GM19397 (cell line): ENCODE results near the gene TSHZ3.

ENCODE experiments used
- ATAC-seq: cut with Tn5 transposase; IDR thresholded peaks from one replicate; pipeline ENCODE4 v1.9.1; 2021; ENCODE audit warnings: mild to moderate bottlenecking, moderate library complexity; ENCODE audit not compliant: unreplicated experiment

The TSHZ3 gene

GRCh38 chr19:31354799-31355664 lies 5.8 kb upstream of the TSHZ3 start:
- no peak for ATAC-seq

- ATAC-seq: no peak
Observed at GRCh38 chr19:31354316-31354715, 5.1 kb upstream of the TSHZ3 start.

GRCh38 chr19:31353833-31354232 lies 4.6 kb upstream of the TSHZ3 start:
- ATAC-seq: no peak

- ATAC-seq: no peak
Observed at GRCh38 chr19:31352782-31353651, 3.8 kb upstream of the TSHZ3 start.

GRCh38 chr19:31352296-31352781 lies 3.1 kb upstream of the TSHZ3 start:
- ATAC-seq: no peak

- no peak for ATAC-seq
Observed at GRCh38 chr19:31351855-31352195, 2.6 kb upstream of the TSHZ3 start.

GRCh38 chr19:31351056-31351854 lies 2.0 kb upstream of the TSHZ3 start:
- ATAC-seq: no peak

- no peak for ATAC-seq
Observed at GRCh38 chr19:31350693-31351055, 1.4 kb upstream of the TSHZ3 start.

GRCh38 chr19:31350033-31350692 lies 927 bp upstream of the TSHZ3 start:
- no peak for ATAC-seq

- ATAC-seq: no peak
Observed at GRCh38 chr19:31348481-31349159, 616 bp downstream of the TSHZ3 start.

GRCh38 chr19:31347828-31348392 lies 1.3 kb downstream of the TSHZ3 start:
- no peak for ATAC-seq

GRCh38 chr19:31347354-31347753 lies 1.9 kb downstream of the TSHZ3 start:
- ATAC-seq: no peak

GRCh38 chr19:31346184-31347059 lies 2.8 kb downstream of the TSHZ3 start:
- ATAC-seq: no peak

- no peak for ATAC-seq
Observed at GRCh38 chr19:31344403-31344802, 4.8 kb downstream of the TSHZ3 start.

GRCh38 chr19:31342926-31343325 lies 6.3 kb downstream of the TSHZ3 start:
- ATAC-seq: no peak

GRCh38 chr19:31340042-31341025 lies 8.9 kb downstream of the TSHZ3 start:
- no peak for ATAC-seq

- ATAC-seq: no peak
Observed at GRCh38 chr19:31339411-31339810, 9.8 kb downstream of the TSHZ3 start.
